Loucy (cell line): Measurements from ENCODE around the gene CAMLG.

Experiments
- H2AFZ ChIP-seq: fragments of 200-600 bp; sonication (generic); 2 replicates; pipeline ENCODE4 v1.6.0; 2016; ENCODE audit warnings: antibody characterized with exemption, mild to moderate bottlenecking, low read length, moderate library complexity
- H3F3A ChIP-seq: fragments of 200-600 bp; 2 replicates; pipeline ENCODE4 v1.6.0; 2016; ENCODE audit warnings: antibody characterized with exemption, low read depth, mild to moderate bottlenecking
- H3K27me3 ChIP-seq: fragments of 200-600 bp; sonication (generic); 2 replicates; pipeline ENCODE4 v1.6.1; 2014; ENCODE audit warnings: low read length, mild to moderate bottlenecking; ENCODE audit not compliant: insufficient read depth, poor library complexity, severe bottlenecking
- H3K36me3 ChIP-seq: fragments of 200-600 bp; sonication (generic); 2 replicates; pipeline ENCODE4 v1.6.1; 2016; ENCODE audit warnings: low read length; ENCODE audit not compliant: insufficient read depth
- H3K4me1 ChIP-seq: fragments of 200-600 bp; sonication (generic); 2 replicates; pipeline ENCODE4 v1.5.1; 2014; ENCODE audit warnings: low read length, mild to moderate bottlenecking; ENCODE audit not compliant: insufficient read depth, poor library complexity, severe bottlenecking
- H3K4me2 ChIP-seq: fragments of 200-600 bp; sonication (generic); 2 replicates; pipeline ENCODE4 v1.6.0; 2014; ENCODE audit warnings: antibody characterized with exemption, low read length, low read depth, mild to moderate bottlenecking; ENCODE audit not compliant: poor library complexity, severe bottlenecking
- H3K4me3 ChIP-seq: fragments of 200-600 bp; sonication (generic); 2 replicates; pipeline ENCODE4 v1.5.1; 2014; ENCODE audit warnings: low read length, mild to moderate bottlenecking, mixed read lengths; ENCODE audit not compliant: poor library complexity, severe bottlenecking
- H3K79me2 ChIP-seq: fragments of 200-600 bp; sonication (generic); 2 replicates; pipeline ENCODE4 v1.6.1; 2014; ENCODE audit warnings: low read length; ENCODE audit not compliant: insufficient read depth
- H3K9ac ChIP-seq: fragments of 200-600 bp; sonication (generic); 2 replicates; pipeline ENCODE4 v1.6.0; 2014; ENCODE audit warnings: mild to moderate bottlenecking, low read depth, low read length, moderate library complexity; ENCODE audit not compliant: poor library complexity, severe bottlenecking
- H3K9me2 ChIP-seq: fragments of 200-600 bp; sonication (generic); replicated peaks from 2 replicates; pipeline ENCODE4 v1.6.1; 2016; ENCODE audit warnings: low read depth, low read length, mixed read lengths
- H3K9me3 ChIP-seq: fragments of 200-600 bp; sonication (generic); 2 replicates; pipeline ENCODE4 v1.6.1; 2014; ENCODE audit warnings: mild to moderate bottlenecking, antibody characterized with exemption, low read length, low read depth; ENCODE audit not compliant: insufficient read depth
- H4K20me1 ChIP-seq: fragments of 200-600 bp; sonication (generic); 2 replicates; pipeline ENCODE4 v1.6.0; 2014; ENCODE audit warnings: antibody characterized with exemption, low read length, mild to moderate bottlenecking; ENCODE audit not compliant: insufficient read depth, poor library complexity, severe bottlenecking
- CTCF ChIP-seq: fragments of 200-600 bp; sonication (generic); conservative IDR thresholded peaks from 2 replicates; pipeline ENCODE4 v1.5.1; 2014; ENCODE audit warnings: mild to moderate bottlenecking, antibody characterized with exemption, low read length
- EZH2phosphoT487 ChIP-seq: fragments of 200-600 bp; IDR thresholded peaks from 2 replicates; pipeline ENCODE4 v1.6.1; 2018; ENCODE audit warnings: antibody characterized with exemption, mild to moderate bottlenecking, moderate library complexity, borderline replicate concordance

The CAMLG gene

DNA sequence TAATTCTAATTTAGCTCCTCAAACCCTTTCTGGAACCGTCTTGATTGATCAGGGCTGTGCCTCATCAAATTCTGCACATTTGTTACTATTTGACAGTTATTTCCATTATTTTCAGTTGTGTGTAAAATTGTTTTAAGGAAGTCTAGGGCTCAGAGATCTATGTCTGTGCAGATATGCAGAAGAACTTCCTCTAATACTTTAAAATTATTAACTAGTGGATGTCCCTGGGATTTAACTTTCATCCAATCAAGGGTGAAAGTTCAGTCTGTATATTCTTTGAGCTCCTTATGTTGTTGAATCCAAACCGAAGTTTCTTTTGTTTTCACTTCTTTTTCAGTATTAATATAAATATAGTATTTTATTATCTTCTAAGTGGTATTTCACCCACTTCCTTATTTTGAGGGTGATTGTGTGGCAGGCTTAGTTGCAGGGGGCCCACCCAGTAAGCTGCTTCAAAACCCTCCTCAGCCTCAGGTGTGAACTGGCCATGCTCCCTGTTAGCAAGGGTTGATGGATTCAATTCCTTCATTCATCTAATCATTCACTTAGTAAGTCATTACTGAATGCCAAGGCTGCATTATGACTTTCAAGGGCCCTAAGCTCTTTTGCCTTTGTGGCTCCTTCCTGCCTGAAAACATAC, 2.1 kb upstream of the CAMLG start:
- Histone ChIP-seq H3K4me2 (no peak overlapping the region), H2AFZ (no peak overlapping the region)

GRCh38 chr5:134738963-134739661, 764 bp downstream of the CAMLG start:
- TF ChIP-seq EZH2phosphoT487 (no peak), CTCF (peak; percentile 43; the same call in 1 of the 2 replicates)
- Histone ChIP-seq H3K79me2 (peaks cover 30% of the 10 kb centered on the region), H2AFZ (peak overlapping the region; percentile 91)

More for the DNA sequence above, 2.1 kb upstream of the CAMLG start:
- Histone ChIP-seq H3K9me2 (no peaks in the 10 kb centered on the region), H3K9ac (no peak overlapping the region), H3K36me3 (no peaks in the 10 kb centered on the region), H3K4me3 (no peak overlapping the region), H3K79me2 (peaks cover 22% of the 10 kb centered on the region), H4K20me1 (peaks cover 17% of the 10 kb centered on the region), H3K4me1 (peaks cover 8% of the 10 kb centered on the region), H3K9me3 (no peaks in the 10 kb centered on the region), H3K27me3 (no peaks in the 10 kb centered on the region), H3F3A (no peaks in the 10 kb centered on the region)
- no peak for TF ChIP-seq EZH2phosphoT487
- TF ChIP-seq CTCF, result no peak

DNA sequence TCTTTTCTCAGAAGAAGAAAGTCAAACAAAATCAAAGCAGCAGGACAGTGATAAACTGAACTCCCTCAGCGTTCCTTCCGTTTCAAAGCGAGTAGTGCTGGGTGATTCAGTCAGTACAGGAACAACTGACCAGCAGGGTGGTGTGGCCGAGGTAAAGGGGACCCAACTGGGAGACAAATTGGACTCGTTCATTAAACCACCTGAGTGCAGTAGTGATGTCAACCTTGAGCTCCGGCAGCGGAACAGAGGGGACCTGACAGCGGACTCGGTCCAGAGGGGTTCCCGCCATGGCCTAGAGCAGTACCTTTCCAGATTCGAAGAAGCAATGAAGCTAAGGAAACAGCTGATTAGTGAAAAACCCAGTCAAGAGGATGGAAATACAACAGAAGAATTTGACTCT, 2.7 kb downstream of the CAMLG start:
- TF ChIP-seq CTCF, result no peak
- no peak for TF ChIP-seq EZH2phosphoT487
- Histone ChIP-seq H3K4me3 (peak overlapping the region; percentile 32), H3K27me3 (no peaks in the 10 kb centered on the region), H2AFZ (no peak overlapping the region), H3K9ac (peak overlapping the region; percentile 74), H4K20me1 (peaks cover 17% of the 10 kb centered on the region), H3F3A (no peaks in the 10 kb centered on the region), H3K79me2 (peaks cover 30% of the 10 kb centered on the region), H3K9me3 (no peaks in the 10 kb centered on the region), H3K4me1 (peaks cover 8% of the 10 kb centered on the region), H3K4me2 (peak overlapping the region; percentile 75), H3K9me2 (no peaks in the 10 kb centered on the region), H3K36me3 (no peaks in the 10 kb centered on the region)

More at GRCh38 chr5:134738963-134739661, 764 bp downstream of the CAMLG start:
- Histone ChIP-seq H3K4me3 (peak overlapping the region; percentile 76), H3K9me2 (no peaks in the 10 kb centered on the region), H3F3A (no peaks in the 10 kb centered on the region), H3K9ac (peak overlapping the region; percentile 74), H3K9me3 (no peaks in the 10 kb centered on the region), H3K27me3 (no peaks in the 10 kb centered on the region), H3K4me1 (peaks cover 8% of the 10 kb centered on the region), H3K4me2 (peak overlapping the region; percentile 75), H3K36me3 (no peaks in the 10 kb centered on the region), H4K20me1 (peaks cover 17% of the 10 kb centered on the region)
